Tibial nerve (tissue), 4 donors: ENCODE data around the gene TTC21B.

Experiments used
- EP300 ChIP-seq, 2 donors: sonication (generic); formaldehyde crosslinking; IDR thresholded peaks; one replicate each; pipeline ENCODE4 v1.6.1; 2017; ENCODE audit warnings: antibody characterized with exemption in 2 of 2, mild to moderate bottlenecking in 1 of 2
- POLR2A ChIP-seq, 2 donors: fragments of 450-650 bp; IDR thresholded peaks; one replicate each; pipeline ENCODE4 v1.6.1; 2017; ENCODE audit warnings: antibody characterized with exemption in 2 of 2, mild to moderate bottlenecking in 2 of 2, moderate library complexity in 2 of 2
- TF ChIP-seq, protein P1 (sequence below), 5 experiments: fragments of 200-600 bp in 3 of 5; fragments of 450-650 bp in 2 of 5; sonication (generic) in 3 of 5; IDR thresholded peaks; one replicate each; pipeline ENCODE4 v1.5.1; 2016 to 2019; ENCODE audit warnings: antibody characterized with exemption in 5 of 5, mild to moderate bottlenecking in 3 of 5, moderate library complexity in 2 of 5

DNA sequence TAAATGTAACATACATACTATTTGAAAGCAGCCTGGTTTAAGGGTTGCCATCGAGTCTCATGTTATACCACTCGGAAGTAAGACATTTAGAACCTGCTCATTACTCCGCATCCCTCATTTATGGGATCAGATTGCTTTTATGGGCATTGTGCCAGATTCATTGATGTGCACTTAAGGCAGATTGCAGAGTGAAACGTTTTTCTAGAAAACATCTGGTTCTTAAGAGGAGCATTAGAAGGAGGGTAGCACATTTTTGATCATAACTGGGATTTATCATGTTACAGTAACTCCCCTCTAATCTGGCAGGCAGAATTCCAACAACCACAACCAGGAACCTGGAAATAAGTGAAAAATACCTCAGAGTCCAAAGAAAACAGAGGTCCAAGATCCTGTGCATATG is 85.4 kb downstream of the TTC21B start:
- TF ChIP-seq EP300 (IDR thresholded peaks at IDR 0.05), result no peak
- TF ChIP-seq POLR2A (IDR thresholded peaks at IDR 0.05), result no peak
- TF ChIP-seq, protein P1, sequence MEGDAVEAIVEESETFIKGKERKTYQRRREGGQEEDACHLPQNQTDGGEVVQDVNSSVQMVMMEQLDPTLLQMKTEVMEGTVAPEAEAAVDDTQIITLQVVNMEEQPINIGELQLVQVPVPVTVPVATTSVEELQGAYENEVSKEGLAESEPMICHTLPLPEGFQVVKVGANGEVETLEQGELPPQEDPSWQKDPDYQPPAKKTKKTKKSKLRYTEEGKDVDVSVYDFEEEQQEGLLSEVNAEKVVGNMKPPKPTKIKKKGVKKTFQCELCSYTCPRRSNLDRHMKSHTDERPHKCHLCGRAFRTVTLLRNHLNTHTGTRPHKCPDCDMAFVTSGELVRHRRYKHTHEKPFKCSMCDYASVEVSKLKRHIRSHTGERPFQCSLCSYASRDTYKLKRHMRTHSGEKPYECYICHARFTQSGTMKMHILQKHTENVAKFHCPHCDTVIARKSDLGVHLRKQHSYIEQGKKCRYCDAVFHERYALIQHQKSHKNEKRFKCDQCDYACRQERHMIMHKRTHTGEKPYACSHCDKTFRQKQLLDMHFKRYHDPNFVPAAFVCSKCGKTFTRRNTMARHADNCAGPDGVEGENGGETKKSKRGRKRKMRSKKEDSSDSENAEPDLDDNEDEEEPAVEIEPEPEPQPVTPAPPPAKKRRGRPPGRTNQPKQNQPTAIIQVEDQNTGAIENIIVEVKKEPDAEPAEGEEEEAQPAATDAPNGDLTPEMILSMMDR (IDR thresholded peaks at IDR 0.05), result no peak
